Endometrium (tissue), 2 donors: ENCODE measurements around the gene ZNF385B.

Source experiments
- FAIRE-seq: peaks from 2 replicates; lab custom pipeline; 2012; peaks lifted over from hg19 to GRCh38; lab: Jason Lieb, UNC
- donor health status: control.
- donor health status: control.

The ZNF385B gene

GRCh38 chr2:179550214-179550613 is 311.2 kb downstream of the ZNF385B start:
- FAIRE-seq: no peak

GRCh38 chr2:179546656-179547055 is 314.8 kb downstream of the ZNF385B start:
- FAIRE-seq: no peak

- FAIRE-seq: no peak
These were observed 316.4 kb downstream of the ZNF385B start for GRCh38 chr2:179545024-179545423.

- FAIRE-seq: no peak
These were observed 318.0 kb downstream of the ZNF385B start for GRCh38 chr2:179543361-179543901.

- FAIRE-seq: no peak
These were observed 319.8 kb downstream of the ZNF385B start for GRCh38 chr2:179541586-179541985.

- FAIRE-seq: no peak
These were observed 322.3 kb downstream of the ZNF385B start for GRCh38 chr2:179539124-179539511.

GRCh38 chr2:179538406-179539123 is 322.8 kb downstream of the ZNF385B start:
- FAIRE-seq: peak; percentile 15

GRCh38 chr2:179536185-179536584 is 325.2 kb downstream of the ZNF385B start:
- no peak for FAIRE-seq

- FAIRE-seq: no peak
These were observed 327.5 kb downstream of the ZNF385B start for GRCh38 chr2:179533875-179534274.

- FAIRE-seq: no peak
These were observed 328.5 kb downstream of the ZNF385B start for GRCh38 chr2:179532863-179533278.

- no peak for FAIRE-seq
These were observed 332.8 kb downstream of the ZNF385B start for GRCh38 chr2:179528576-179529069.

- no peak for FAIRE-seq
These were observed 336.1 kb downstream of the ZNF385B start for GRCh38 chr2:179525340-179525739.

GRCh38 chr2:179524809-179525339 is 336.5 kb downstream of the ZNF385B start:
- no peak for FAIRE-seq

GRCh38 chr2:179521944-179522343 is 339.5 kb downstream of the ZNF385B start:
- FAIRE-seq: no peak

- FAIRE-seq: no peak
These were observed 342.6 kb downstream of the ZNF385B start for GRCh38 chr2:179518830-179519229.

GRCh38 chr2:179513181-179513580 is 348.2 kb downstream of the ZNF385B start:
- FAIRE-seq: no peak

- FAIRE-seq: peak; percentile 48
These were observed 349.0 kb downstream of the ZNF385B start for GRCh38 chr2:179512281-179513035.

GRCh38 chr2:179511105-179511789 is 350.2 kb downstream of the ZNF385B start:
- FAIRE-seq: no peak

GRCh38 chr2:179495315-179495714 is 366.1 kb downstream of the ZNF385B start:
- no peak for FAIRE-seq

- no peak for FAIRE-seq
These were observed 372.8 kb downstream of the ZNF385B start for GRCh38 chr2:179488563-179488962.

GRCh38 chr2:179487010-179487731 is 374.2 kb downstream of the ZNF385B start:
- no peak for FAIRE-seq

GRCh38 chr2:179483131-179483530 is 378.3 kb downstream of the ZNF385B start:
- no peak for FAIRE-seq
